Measurements from ENCODE around the gene DUSP1. TPM values are rescaled to one million over a fixed set of nuclear protein-coding genes. Genes with fewer than 3 reads are reported as not detected.
"Not testable (repeated sequence)": the region's sequence is repeated elsewhere in the genome, so short reads cannot be mapped to it uniquely, and the experiment has no call there.

DUSP1 gene
- total RNA-seq, 1 donor from 2014 or later = 40.7 TPM

- no peak for DNase-seq (ENCODE audit: low spot score, unreplicated experiment)
- Mint-ChIP-seq H3K4me1 (ENCODE audit: low read depth) (peaks cover 2% of the 10 kb centered on the region), H3K27me3 (no peaks in the 10 kb centered on the region), H3K4me3 (ENCODE audit: low read depth) (no peak overlapping the region), H3K36me3 (ENCODE audit: insufficient read depth) (no peaks in the 10 kb centered on the region), H3K27ac (no peak overlapping the region), H3K9me3 (ENCODE audit: low read depth) (no peaks in the 10 kb centered on the region)
- TF ChIP-seq CTCF (IDR thresholded peaks at IDR 0.05; ENCODE audit: unreplicated experiment) = no peak
Observed at GRCh38 chr5:172791726-172792445, 20.9 kb upstream of the DUSP1 start.

GRCh38 chr5:172791286-172791685 lies 20.3 kb upstream of the DUSP1 start:
- no peak for DNase-seq (ENCODE audit: low spot score, unreplicated experiment)
- H3K9me3 Mint-ChIP-seq (ENCODE audit: low read depth) = no peaks in the 10 kb centered on the region
- H3K27ac Mint-ChIP-seq = no peak overlapping the region
- H3K36me3 Mint-ChIP-seq (ENCODE audit: insufficient read depth) = no peaks in the 10 kb centered on the region
- TF ChIP-seq CTCF (IDR thresholded peaks at IDR 0.05; ENCODE audit: unreplicated experiment) = no peak
- H3K27me3 Mint-ChIP-seq = no peaks in the 10 kb centered on the region
- peaks cover 2% of the 10 kb centered on the region for H3K4me1 Mint-ChIP-seq (ENCODE audit: low read depth)
- no peak overlapping the region for H3K4me3 Mint-ChIP-seq (ENCODE audit: low read depth)

DNA sequence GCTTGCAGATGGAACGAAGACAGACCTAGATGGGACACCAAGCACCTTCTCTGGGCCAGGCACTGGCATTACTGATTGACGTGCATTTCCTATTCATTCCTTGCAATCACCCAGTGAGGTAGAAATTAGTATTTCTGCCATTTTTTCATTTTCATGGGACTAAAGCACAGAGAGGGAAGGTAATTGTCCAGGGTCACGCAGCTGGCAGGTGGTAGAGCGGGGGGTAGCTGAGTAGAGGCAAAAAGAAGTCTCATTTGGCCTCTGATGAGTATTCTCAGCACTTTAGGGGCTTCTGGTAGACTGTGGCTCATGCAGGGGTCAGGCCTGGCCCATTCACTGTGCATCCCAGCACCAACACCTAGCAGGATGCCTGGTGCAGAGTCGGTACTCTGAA lies 19.5 kb upstream of the DUSP1 start:
- no peak for DNase-seq (ENCODE audit: low spot score, unreplicated experiment)
- H3K36me3 Mint-ChIP-seq (ENCODE audit: insufficient read depth) = no peaks in the 10 kb centered on the region
- no peak overlapping the region for H3K4me3 Mint-ChIP-seq (ENCODE audit: low read depth)
- H3K4me1 Mint-ChIP-seq (ENCODE audit: low read depth) = peaks cover 2% of the 10 kb centered on the region
- no peak for TF ChIP-seq CTCF (IDR thresholded peaks at IDR 0.05; ENCODE audit: unreplicated experiment)
- no peaks in the 10 kb centered on the region for H3K27me3 Mint-ChIP-seq
- H3K9me3 Mint-ChIP-seq (ENCODE audit: low read depth) = no peaks in the 10 kb centered on the region
- no peak overlapping the region for H3K27ac Mint-ChIP-seq

GRCh38 chr5:172789687-172790495 lies 18.9 kb upstream of the DUSP1 start:
- no peak for TF ChIP-seq CTCF (IDR thresholded peaks at IDR 0.05; ENCODE audit: unreplicated experiment)
- H3K9me3 Mint-ChIP-seq (ENCODE audit: low read depth) = no peaks in the 10 kb centered on the region
- H3K36me3 Mint-ChIP-seq (ENCODE audit: insufficient read depth) = no peaks in the 10 kb centered on the region
- DNase-seq (ENCODE audit: low spot score, unreplicated experiment) = no peak
- peaks cover 2% of the 10 kb centered on the region for H3K4me1 Mint-ChIP-seq (ENCODE audit: low read depth)
- peak overlapping the region; percentile 58 for H3K27ac Mint-ChIP-seq
- H3K4me3 Mint-ChIP-seq (ENCODE audit: low read depth) = no peak overlapping the region
- no peaks in the 10 kb centered on the region for H3K27me3 Mint-ChIP-seq

GRCh38 chr5:172788771-172789686 lies 18.0 kb upstream of the DUSP1 start:
- no peak for TF ChIP-seq CTCF (IDR thresholded peaks at IDR 0.05; ENCODE audit: unreplicated experiment)
- no peak for DNase-seq (ENCODE audit: low spot score, unreplicated experiment)
- H3K4me3 Mint-ChIP-seq (ENCODE audit: low read depth) = no peak overlapping the region

DNA sequence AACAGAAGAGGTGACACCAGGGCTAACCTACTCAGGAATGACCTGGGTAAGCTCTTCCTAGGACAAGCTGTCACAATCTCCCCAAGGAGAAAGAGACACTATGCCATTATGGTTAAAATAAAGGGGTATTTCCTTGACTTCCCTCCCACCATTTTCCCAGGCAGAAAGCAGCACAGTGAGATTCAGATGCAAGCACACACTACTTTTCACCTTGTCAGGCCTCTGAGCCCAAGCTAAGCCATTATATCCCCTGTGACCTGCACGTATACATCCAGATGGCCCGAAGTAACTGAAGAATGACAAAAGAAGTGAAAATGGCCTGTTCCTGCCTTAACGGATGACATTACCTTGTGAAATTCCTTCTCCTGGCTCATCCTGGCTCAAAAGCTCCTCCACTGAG lies 16.5 kb upstream of the DUSP1 start:
- not testable (repeated sequence) for H3K9me3 Mint-ChIP-seq (ENCODE audit: low read depth); H3K36me3 Mint-ChIP-seq (ENCODE audit: insufficient read depth); H3K27ac Mint-ChIP-seq; H3K27me3 Mint-ChIP-seq; DNase-seq (ENCODE audit: low spot score, unreplicated experiment); H3K4me3 Mint-ChIP-seq (ENCODE audit: low read depth); H3K4me1 Mint-ChIP-seq (ENCODE audit: low read depth)

More at GRCh38 chr5:172788771-172789686, 18.0 kb upstream of the DUSP1 start:
- Mint-ChIP-seq H3K4me1 (ENCODE audit: low read depth) (peaks cover 3% of the 10 kb centered on the region), H3K36me3 (ENCODE audit: insufficient read depth) (no peaks in the 10 kb centered on the region), H3K27ac (peak overlapping the region; percentile 58), H3K27me3 (no peaks in the 10 kb centered on the region), H3K9me3 (ENCODE audit: low read depth) (no peaks in the 10 kb centered on the region)
